A549 (cell line): ENCODE results near the gene ABHD11. TPM values are rescaled to one million over a fixed set of nuclear protein-coding genes. Genes with fewer than 3 reads are reported as not detected.

ENCODE experiments used
- ATAC-seq, 2 experiments: fragments of 200-7000 bp in 1 of 2; fragments of >200 bp in 1 of 2; cut with Nextera tagmentation in 1 of 2; cut with Tn5 transposase in 1 of 2; 3 replicates each; pipeline versions ENCODE4 v1.8.0 to v1.9.1; 2018 to 2020; ENCODE audit warnings: mild to moderate bottlenecking in 1 of 2, moderate library complexity in 1 of 2
- CTCF ChIA-PET: fragments of 300-600 bp; sonication (Branson Sonifier 250); formaldehyde crosslinking; extraction: SDS; loops from one replicate; lab custom pipeline; 2021; ENCODE audit warnings: antibody characterized with exemption, inconsistent platforms; lab: Yijun Ruan, JAX
- POLR2A ChIA-PET: fragments of 350-600 bp; formaldehyde crosslinking; extraction: SDS; loops from one replicate; lab custom pipeline; 2021; ENCODE audit warnings: antibody characterized with exemption, inconsistent platforms; lab: Yijun Ruan, JAX
- DNase-seq, 2 experiments: peaks; one replicate each; pipeline versions ENCODE4 v3.0.0 to v3.0.0-alpha.2; 2011 to 2016; ENCODE audit warnings: low read depth in 1 of 2, low spot score in 1 of 2
- FAIRE-seq: peaks from 2 replicates; lab custom pipeline; 2011; peaks lifted over from hg19 to GRCh38; lab: Jason Lieb, UNC
- H3K27ac ChIP-seq, 2 experiments: fragments of >200 bp; sonication (Bioruptor Twin); formaldehyde crosslinking; 3 replicates each; pipeline ENCODE4 v1.5.1; 2016 to 2017
- H3K4me1 ChIP-seq: fragments of >200 bp; sonication (Bioruptor Twin); formaldehyde crosslinking; 3 replicates; pipeline ENCODE4 v1.6.1; 2016
- H3K4me2 ChIP-seq: fragments of >200 bp; sonication (Bioruptor Twin); formaldehyde crosslinking; 3 replicates; pipeline ENCODE4 v1.6.1; 2016
- H3K4me3 ChIP-seq: fragments of >200 bp; sonication (Bioruptor Twin); formaldehyde crosslinking; 3 replicates; pipeline ENCODE4 v1.5.1; 2016
- H3K9me3 ChIP-seq: fragments of >200 bp; sonication (Bioruptor Twin); formaldehyde crosslinking; 3 replicates; pipeline ENCODE4 v1.6.1; 2016
- ATOH8 ChIP-seq: fragments of 250-450 bp; sonication (Bioruptor Pico); IDR thresholded peaks from 2 replicates; pipeline ENCODE4 v1.5.0; 2020; ENCODE audit warnings: low read depth, mild to moderate bottlenecking, moderate library complexity
- BCL3 ChIP-seq: fragments of >200 bp; sonication (Bioruptor Twin); formaldehyde crosslinking; IDR thresholded peaks from 3 replicates; pipeline ENCODE4 v1.6.1; 2016
- BHLHE40 ChIP-seq: IDR thresholded peaks from 2 replicates; pipeline ENCODE4 v1.6.1; 2012; ENCODE audit warnings: low read depth, low read length, inconsistent platforms
- CEBPB ChIP-seq, 2 experiments: fragments of >200 bp in 1 of 2; sonication (Bioruptor Twin) in 1 of 2; formaldehyde crosslinking in 1 of 2; IDR thresholded peaks; 2 replicates each; pipeline ENCODE4 v1.6.1; 2012 to 2016
- E2F6 ChIP-seq: IDR thresholded peaks from 2 replicates; pipeline ENCODE4 v1.6.1; 2012; ENCODE audit warnings: low read depth, borderline replicate concordance
- ELK1 ChIP-seq: fragments of 150-350 bp; IDR thresholded peaks from 2 replicates; pipeline ENCODE4 v1.6.1; 2014; ENCODE audit warnings: low read depth, mild to moderate bottlenecking, low read length
- ESRRA ChIP-seq: fragments of 150-350 bp; IDR thresholded peaks from 2 replicates; pipeline ENCODE4 v1.6.1; 2014; ENCODE audit warnings: mild to moderate bottlenecking, low read length, borderline replicate concordance
- HES2 ChIP-seq: fragments of >200 bp; sonication (Bioruptor Twin); formaldehyde crosslinking; IDR thresholded peaks from 2 replicates; pipeline ENCODE4 v1.6.1; 2016
- HMGXB4 ChIP-seq: fragments of 250-450 bp; sonication (Bioruptor Pico); IDR thresholded peaks from 2 replicates; pipeline ENCODE4 v1.5.0; 2021; ENCODE audit warnings: mild to moderate bottlenecking, moderate library complexity, borderline replicate concordance
- HOXA7 ChIP-seq: fragments of 250-450 bp; sonication (Bioruptor Pico); IDR thresholded peaks from 2 replicates; pipeline ENCODE4 v1.5.0; 2020; ENCODE audit warnings: mild to moderate bottlenecking, moderate library complexity
- HOXB13 ChIP-seq: fragments of 250-450 bp; sonication (Bioruptor Pico); IDR thresholded peaks from 2 replicates; pipeline ENCODE4 v1.5.0; 2020; ENCODE audit warnings: low read depth, mild to moderate bottlenecking, moderate library complexity
- HOXB5 ChIP-seq: fragments of 250-450 bp; sonication (Bioruptor Pico); IDR thresholded peaks from 2 replicates; pipeline ENCODE4 v1.5.0; 2020; ENCODE audit warnings: mild to moderate bottlenecking, moderate library complexity
- JUN ChIP-seq, 2 experiments: fragments of >200 bp; sonication (Bioruptor Twin); formaldehyde crosslinking; IDR thresholded peaks; 2 replicates in 1 of 2; 3 replicates in 1 of 2; pipeline ENCODE4 v1.6.1; 2016 to 2017
- JUNB ChIP-seq: fragments of >200 bp; sonication (Bioruptor Twin); formaldehyde crosslinking; IDR thresholded peaks from 2 replicates; pipeline ENCODE4 v1.6.1; 2016
- MAX ChIP-seq: IDR thresholded peaks from 2 replicates; pipeline ENCODE4 v1.6.1; 2012
- MAZ ChIP-seq: fragments of 150-350 bp; IDR thresholded peaks from 2 replicates; pipeline ENCODE4 v1.6.1; 2014; ENCODE audit warnings: antibody characterized with exemption, low read depth, low read length, borderline replicate concordance
- MYC ChIP-seq: IDR thresholded peaks from 2 replicates; pipeline ENCODE4 v1.6.1; 2012; ENCODE audit warnings: mild to moderate bottlenecking, inconsistent platforms, low read length, improper control_type of control experiment, borderline replicate concordance
- NFE2L2 ChIP-seq: fragments of 150-350 bp; conservative IDR thresholded peaks from 2 replicates; pipeline ENCODE4 v1.6.1; 2014; ENCODE audit warnings: low read length
- PBX3 ChIP-seq: IDR thresholded peaks from 2 replicates; pipeline ENCODE4 v1.6.1; 2012
- RARB ChIP-seq: fragments of 250-450 bp; sonication (Bioruptor Pico); IDR thresholded peaks from 2 replicates; pipeline ENCODE4 v1.8.0; 2021; ENCODE audit warnings: mild to moderate bottlenecking, moderate library complexity
- RFX5 ChIP-seq: fragments of 450-650 bp; IDR thresholded peaks from 2 replicates; pipeline ENCODE4 v1.7.1; 2014; ENCODE audit warnings: antibody characterized with exemption, mild to moderate bottlenecking, moderate library complexity
- TP53 ChIP-seq: fragments of 250-450 bp; sonication (Bioruptor Pico); IDR thresholded peaks from 2 replicates; pipeline ENCODE4 v1.5.0; 2021; ENCODE audit warnings: mild to moderate bottlenecking, moderate library complexity
- USF2 ChIP-seq: fragments of 450-650 bp; IDR thresholded peaks from 2 replicates; pipeline ENCODE4 v1.6.1; 2014; ENCODE audit warnings: antibody characterized with exemption
- ZC3H11A ChIP-seq: fragments of 450-650 bp; IDR thresholded peaks from 2 replicates; pipeline ENCODE4 v1.6.1; 2014; ENCODE audit warnings: antibody characterized with exemption, mild to moderate bottlenecking
- ZFP36 ChIP-seq: fragments of 450-650 bp; IDR thresholded peaks from 2 replicates; pipeline ENCODE4 v1.6.1; 2014; ENCODE audit warnings: borderline replicate concordance; ENCODE audit not compliant: partially characterized antibody
- WGBS: methylation state at CpG from one replicate; pipeline ENCODE4 v1.1.6; 2017; ENCODE audit errors: missing lambda C conversion rate; 5-methylcytosine and 5-hydroxymethylcytosine counted together
- polyA plus RNA-seq, 4 experiments: library from polyadenylated mRNA; depleted of rRNA in 3 of 4; stranded (reverse); fragments of >200 nt; fragmentation: RNase III in 1 of 4; extraction: RNeasy Plus Mini Kit Qiagen cat#74134 plus additional on column Dnase treatment in 1 of 4; gene quantifications; 2 replicates in 3 of 4; 3 replicates in 1 of 4; pipeline ENCODE4 v1.2.3, GENCODE V29; 2011 to 2017

ABHD11 gene
- polyA plus RNA-seq, 2 of the 4 experiments (the other 2 are of a cell fraction) = 8.1 to 15.1 TPM

GRCh38 chr7:73768641-73769480 lies 30.3 kb upstream of the ABHD11 start:
- TF ChIP-seq RARB (CRISPR knock-in tag) = no peak
- TF ChIP-seq HES2 = no peak
- no peak for TF ChIP-seq JUNB
- TF ChIP-seq BCL3 = no peak
- TF ChIP-seq RFX5 = no peak
- no peak for TF ChIP-seq HMGXB4
- TF ChIP-seq ESRRA = no peak
- TF ChIP-seq JUN (IDR thresholded peaks at IDR 0.05) = no peak
- no peak for TF ChIP-seq MAX
- TF ChIP-seq HOXB13 (CRISPR knock-in tag) = no peak
- no peak for TF ChIP-seq PBX3
- TF ChIP-seq HOXA7 (CRISPR knock-in tag) = no peak
- no peak for TF ChIP-seq ELK1
- TF ChIP-seq, all 56 proteins: peak for 0
- ChIA-PET CTCF (no interaction called here), POLR2A (interaction anchor here (0.6 kb wide), 1 partner anchor 10 kb away, joined by 3 read pairs; no protein-coding TSS in a partner anchor)
- no peak overlapping the region for H3K4me2 ChIP-seq
- no peak for ATAC-seq
- DNase-seq = no peak
- H3K4me1 ChIP-seq = peaks cover 5% of the 10 kb centered on the region; the same call in 1 of the 3 replicates
- no peak overlapping the region for H3K4me3 ChIP-seq
- 92% methylated on average over 41 of the region's 53 CpGs for WGBS
- no peak for FAIRE-seq
- H3K27ac ChIP-seq = no peak overlapping the region
- no peaks in the 10 kb centered on the region for H3K9me3 ChIP-seq

- H3K4me3 ChIP-seq = no peak overlapping the region
- H3K4me1 ChIP-seq = peaks cover 12% of the 10 kb centered on the region
- no peaks in the 10 kb centered on the region for H3K9me3 ChIP-seq
- no peak overlapping the region for H3K4me2 ChIP-seq
- DNase-seq (no peak), ATAC-seq (no peak), FAIRE-seq (no peak)
- CTCF ChIA-PET = interaction anchor here (0.6 to 1.1 kb wide), 2 partner anchors 11 to 59 kb away, joined by 3 read pairs; no protein-coding TSS in a partner anchor
- WGBS = 85% methylated on average over 17 of the region's 17 CpGs
- no peak overlapping the region for H3K27ac ChIP-seq
- POLR2A ChIA-PET = no interaction called here
- TF ChIP-seq NFE2L2 = no peak
- no peak for TF ChIP-seq CEBPB (IDR thresholded peaks at IDR 0.05)
- TF ChIP-seq RFX5 = no peak
- TF ChIP-seq BHLHE40 = no peak
- TF ChIP-seq MYC = no peak
- no peak for TF ChIP-seq HOXA7 (CRISPR knock-in tag)
- TF ChIP-seq ATOH8 = no peak
- no peak for TF ChIP-seq ZC3H11A
- no peak for TF ChIP-seq ZFP36
- TF ChIP-seq MAX = no peak
- TF ChIP-seq E2F6 = no peak
- TF ChIP-seq HES2 = no peak
- TF ChIP-seq USF2 = no peak
- TF ChIP-seq MAZ = no peak
- no peak for TF ChIP-seq TP53 (CRISPR knock-in tag)
- no peak for TF ChIP-seq HOXB5
These were observed 28.1 kb upstream of the ABHD11 start for GRCh38 chr7:73766556-73767229.
